ENCODE results near the gene A2ML1.

GRCh38 chr12:8852119-8852518 is 29.7 kb downstream of the A2ML1 start:
- TF ChIP-seq CTCF (IDR thresholded peaks at IDR 0.05), result no peak
- TF ChIP-seq POLR2A (IDR thresholded peaks at IDR 0.05), result no peak
- TF ChIP-seq EP300 (IDR thresholded peaks at IDR 0.05), result no peak
- TF ChIP-seq POLR2AphosphoS5 (IDR thresholded peaks at IDR 0.05), result no peak

Data from gastroesophageal sphincter (tissue), 3 donors.